Ovary (tissue), 3 donors: ENCODE measurements around the gene PIGN.

Experiments used
- EP300 ChIP-seq: sonication (generic); formaldehyde crosslinking; IDR thresholded peaks from one replicate; pipeline ENCODE4 v1.6.1; 2017; ENCODE audit warnings: antibody characterized with exemption
- POLR2A ChIP-seq: fragments of 450-650 bp; IDR thresholded peaks from one replicate; pipeline ENCODE4 v1.6.1; 2017; ENCODE audit warnings: antibody characterized with exemption, mild to moderate bottlenecking, moderate library complexity
- TF ChIP-seq, protein P1 (sequence below), 3 donors: fragments of 450-650 bp in 2 of 3; fragments of 200-600 bp in 1 of 3; IDR thresholded peaks; one replicate each; pipeline versions ENCODE4 v1.5.1 to v1.8.0; 2016 to 2022; ENCODE audit warnings: antibody characterized with exemption in 3 of 3, mild to moderate bottlenecking in 1 of 3
- donor health status: DM: no; HTN: no; CAD: no.

DNA sequence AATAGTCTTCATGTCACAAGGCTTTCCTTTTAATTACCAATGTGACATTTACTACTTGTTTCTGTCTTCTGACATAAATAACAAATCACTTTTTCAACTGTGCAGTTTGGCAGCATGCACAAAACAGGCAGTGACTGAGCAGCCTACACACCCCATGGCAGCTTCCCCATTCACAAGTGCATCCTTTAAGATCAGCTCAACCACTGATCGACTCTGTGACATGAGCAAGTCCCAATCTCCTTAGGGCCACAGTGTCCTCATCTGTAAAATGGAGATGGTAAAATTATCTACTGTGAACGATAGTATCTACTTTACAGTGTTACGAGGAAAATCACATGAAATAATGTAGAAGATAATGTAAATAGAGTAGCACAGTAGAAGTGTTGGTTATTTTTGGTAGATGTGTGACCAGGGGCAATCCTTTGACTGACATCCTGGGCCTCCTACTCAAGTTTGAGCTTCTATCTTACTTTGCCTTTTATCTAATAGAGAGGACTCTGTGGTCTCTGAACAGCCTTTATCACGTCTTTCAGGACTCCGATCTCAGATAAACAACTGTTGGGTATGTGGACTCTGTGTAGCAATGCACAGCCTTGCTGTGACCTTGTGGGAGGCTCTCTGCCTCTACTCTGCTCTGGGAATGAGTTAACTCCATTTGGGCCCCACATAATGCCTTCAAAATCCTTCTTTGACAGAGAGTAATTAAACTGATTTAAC is 120.6 kb downstream of the PIGN start:
- no peak for TF ChIP-seq POLR2A
- TF ChIP-seq, protein P1, sequence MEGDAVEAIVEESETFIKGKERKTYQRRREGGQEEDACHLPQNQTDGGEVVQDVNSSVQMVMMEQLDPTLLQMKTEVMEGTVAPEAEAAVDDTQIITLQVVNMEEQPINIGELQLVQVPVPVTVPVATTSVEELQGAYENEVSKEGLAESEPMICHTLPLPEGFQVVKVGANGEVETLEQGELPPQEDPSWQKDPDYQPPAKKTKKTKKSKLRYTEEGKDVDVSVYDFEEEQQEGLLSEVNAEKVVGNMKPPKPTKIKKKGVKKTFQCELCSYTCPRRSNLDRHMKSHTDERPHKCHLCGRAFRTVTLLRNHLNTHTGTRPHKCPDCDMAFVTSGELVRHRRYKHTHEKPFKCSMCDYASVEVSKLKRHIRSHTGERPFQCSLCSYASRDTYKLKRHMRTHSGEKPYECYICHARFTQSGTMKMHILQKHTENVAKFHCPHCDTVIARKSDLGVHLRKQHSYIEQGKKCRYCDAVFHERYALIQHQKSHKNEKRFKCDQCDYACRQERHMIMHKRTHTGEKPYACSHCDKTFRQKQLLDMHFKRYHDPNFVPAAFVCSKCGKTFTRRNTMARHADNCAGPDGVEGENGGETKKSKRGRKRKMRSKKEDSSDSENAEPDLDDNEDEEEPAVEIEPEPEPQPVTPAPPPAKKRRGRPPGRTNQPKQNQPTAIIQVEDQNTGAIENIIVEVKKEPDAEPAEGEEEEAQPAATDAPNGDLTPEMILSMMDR (IDR thresholded peaks at IDR 0.05) = no peak
- TF ChIP-seq EP300 = no peak
